ENCODE results near the gene SH3D21.

SH3D21 gene

GRCh38 chr1:36330940-36331339 is 24.8 kb downstream of the SH3D21 start:
- DNase-seq = no peak

GRCh38 chr1:36337830-36338229 is 31.7 kb downstream of the SH3D21 start:
- no peak for DNase-seq

- DNase-seq = peak; percentile 40
Measured at GRCh38 chr1:36339215-36339614, 33.0 kb downstream of the SH3D21 start.

GRCh38 chr1:36339615-36340014 is 33.4 kb downstream of the SH3D21 start:
- DNase-seq = no peak

GRCh38 chr1:36341626-36342320 is 35.6 kb downstream of the SH3D21 start:
- DNase-seq = no peak

- peak; percentile 48 for DNase-seq
Measured at GRCh38 chr1:36342426-36343185, 36.4 kb downstream of the SH3D21 start.

GRCh38 chr1:36343651-36344394 is 37.7 kb downstream of the SH3D21 start:
- no peak for DNase-seq

GRCh38 chr1:36344395-36344680 is 38.2 kb downstream of the SH3D21 start:
- DNase-seq = no peak

GRCh38 chr1:36345353-36345752 is 39.2 kb downstream of the SH3D21 start:
- DNase-seq = no peak

- no peak for DNase-seq
Measured at GRCh38 chr1:36346741-36347370, 40.7 kb downstream of the SH3D21 start.

GRCh38 chr1:36349241-36349671 is 43.1 kb downstream of the SH3D21 start:
- no peak for DNase-seq

- no peak for DNase-seq
Measured at GRCh38 chr1:36349839-36350238, 43.7 kb downstream of the SH3D21 start.

- DNase-seq = no peak
Measured at GRCh38 chr1:36350659-36351226, 44.6 kb downstream of the SH3D21 start.

- no peak for DNase-seq
Measured at GRCh38 chr1:36351227-36351977, 45.2 kb downstream of the SH3D21 start.

- DNase-seq = no peak
Measured at GRCh38 chr1:36352125-36352909, 46.1 kb downstream of the SH3D21 start.

- DNase-seq = no peak
Measured at GRCh38 chr1:36352910-36353878, 47.0 kb downstream of the SH3D21 start.

GRCh38 chr1:36354486-36354885 is 48.3 kb downstream of the SH3D21 start:
- no peak for DNase-seq

- no peak for DNase-seq
Measured at GRCh38 chr1:36355811-36356210, 49.6 kb downstream of the SH3D21 start.

- DNase-seq = no peak
Measured at GRCh38 chr1:36358514-36359084, 52.4 kb downstream of the SH3D21 start.

- DNase-seq = no peak
Measured at GRCh38 chr1:36359383-36359782, 53.2 kb downstream of the SH3D21 start.

Measured in NCI-H510A treated with DMSO at 0.1 percent for 48 hours (cell line).